Stimulated activated CD4-positive, alpha-beta T cell treated with anti-CD3 and anti-CD28 coated beads, Interleukin-1b, Interleukin-23, amount 100 ng/mL, for 4 hours (primary cell): ENCODE data around the gene KHK.

ENCODE experiments used
- DNase-seq, 2 donors: peaks; one replicate each; pipeline ENCODE4 v3.0.0-alpha.2; 2020; ENCODE audit warnings: low read depth in 2 of 2

Gene KHK

DNA sequence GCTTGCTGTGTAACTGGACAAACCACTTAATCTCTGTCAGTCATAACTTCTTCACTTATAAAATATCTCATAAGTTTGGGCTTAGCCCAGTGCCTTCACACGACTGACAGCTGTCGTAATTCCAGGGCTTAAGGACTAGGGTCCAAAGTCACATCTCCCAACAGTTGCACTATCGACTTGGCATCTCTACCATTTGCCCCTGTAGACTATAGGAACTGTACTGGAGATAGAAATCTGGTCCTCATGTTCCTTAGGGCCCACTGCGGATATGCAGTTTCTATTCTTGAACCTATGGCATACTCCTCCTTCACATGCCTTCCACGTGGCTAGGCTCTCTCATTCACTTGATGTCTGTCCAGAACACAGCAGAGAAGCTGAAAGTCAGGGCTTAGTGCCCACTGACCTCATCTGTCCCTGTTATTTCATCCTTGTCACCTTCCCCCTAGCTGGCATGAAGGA lies 39.7 kb downstream of the KHK start:
- DNase-seq, result no peak

DNA sequence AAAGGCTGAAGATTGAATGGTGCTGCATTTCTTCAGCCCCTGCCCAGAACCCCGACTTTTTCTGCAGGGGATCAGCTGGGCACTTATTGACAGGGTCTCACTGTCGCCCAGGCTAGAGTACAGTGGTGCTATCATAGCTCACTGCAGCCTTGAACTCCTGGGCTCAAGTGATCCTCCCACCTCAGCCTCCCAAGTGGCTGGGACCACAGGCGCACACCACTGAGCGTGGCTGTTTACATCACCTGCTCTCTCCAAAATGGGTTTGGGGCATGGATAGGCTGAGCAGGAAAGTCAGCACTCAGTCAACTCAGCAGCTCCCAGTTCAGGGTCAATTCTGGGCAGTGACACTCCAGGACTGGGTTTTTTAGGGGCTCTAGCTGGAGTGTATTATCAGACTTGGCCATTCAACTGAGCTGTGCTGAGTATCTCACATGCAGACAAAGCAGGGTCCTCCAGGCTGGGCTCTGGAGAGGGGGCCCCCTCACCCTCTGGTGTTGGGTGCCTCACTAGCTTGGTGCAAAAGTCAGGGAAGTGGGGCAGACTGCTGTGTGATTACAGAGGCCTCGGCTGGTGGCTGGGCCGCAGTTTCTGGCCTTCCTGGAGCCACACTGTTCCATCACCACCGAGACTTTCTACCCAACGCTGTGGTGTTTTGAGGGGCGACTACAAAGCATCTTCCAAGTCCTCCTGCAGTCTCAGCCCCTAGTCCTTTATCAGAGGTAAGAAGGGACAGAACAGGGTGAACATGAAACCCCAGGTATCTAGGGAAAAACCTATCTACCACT lies 41.5 kb downstream of the KHK start:
- DNase-seq, result no peak

DNA sequence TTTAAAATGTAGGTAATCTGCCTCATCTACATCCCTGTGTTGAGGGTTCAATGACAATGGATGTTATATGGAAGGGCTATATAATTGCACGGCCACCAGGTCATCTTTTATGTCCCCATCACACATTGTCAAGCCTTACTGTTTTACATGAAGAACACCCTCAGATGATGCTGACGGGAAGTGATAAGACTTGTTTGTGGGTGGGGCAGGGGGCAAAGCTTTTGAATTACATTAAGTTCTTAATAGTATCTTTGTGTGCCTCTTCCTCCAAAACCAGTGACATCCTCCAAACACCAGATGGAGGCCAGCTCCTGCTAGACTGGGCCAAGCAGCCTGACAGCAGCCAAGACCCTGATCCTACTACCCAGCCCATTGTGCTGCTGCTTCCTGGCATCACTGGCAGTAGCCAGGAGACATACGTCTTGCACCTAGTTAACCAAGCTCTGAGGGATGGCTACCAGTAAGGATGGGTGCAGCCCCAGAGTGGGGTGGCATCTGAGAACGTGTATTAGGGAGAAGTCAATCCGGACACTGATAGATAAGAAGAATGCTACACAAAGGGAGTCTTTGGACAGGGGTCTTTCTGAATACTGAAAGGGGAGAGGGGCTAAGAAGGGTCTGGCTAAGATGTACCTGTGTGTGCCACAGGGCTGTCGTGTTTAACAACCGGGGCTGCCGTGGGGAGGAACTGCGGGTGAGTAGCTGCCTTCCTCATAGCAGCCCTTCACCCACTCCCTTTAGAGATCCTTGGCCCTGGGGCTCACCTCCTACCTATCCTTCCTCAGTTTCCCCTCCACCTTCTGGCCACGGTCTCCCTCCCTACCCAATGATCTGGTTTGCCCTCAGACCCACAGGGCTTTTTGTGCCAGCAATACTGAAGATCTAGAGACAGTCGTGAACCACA lies 42.3 kb downstream of the KHK start:
- DNase-seq, result no peak

DNA sequence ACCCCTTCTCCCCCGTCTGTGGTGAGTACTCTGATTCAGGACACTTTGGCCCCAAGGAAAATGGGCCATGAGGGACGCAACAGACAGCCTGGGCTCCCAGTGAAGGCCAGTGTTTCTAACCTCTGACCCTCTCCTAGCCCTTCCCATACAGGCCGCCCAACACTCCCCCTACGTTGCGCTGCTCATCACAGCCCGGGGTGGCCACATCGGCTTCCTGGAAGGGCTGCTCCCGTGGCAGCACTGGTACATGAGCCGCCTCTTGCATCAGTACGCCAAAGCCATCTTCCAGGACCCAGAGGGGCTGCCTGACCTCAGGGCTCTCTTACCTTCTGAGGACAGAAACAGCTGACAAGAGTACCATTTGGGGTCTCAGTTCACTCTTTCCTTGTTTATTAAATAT lies 43.8 kb downstream of the KHK start:
- no peak for DNase-seq

DNA sequence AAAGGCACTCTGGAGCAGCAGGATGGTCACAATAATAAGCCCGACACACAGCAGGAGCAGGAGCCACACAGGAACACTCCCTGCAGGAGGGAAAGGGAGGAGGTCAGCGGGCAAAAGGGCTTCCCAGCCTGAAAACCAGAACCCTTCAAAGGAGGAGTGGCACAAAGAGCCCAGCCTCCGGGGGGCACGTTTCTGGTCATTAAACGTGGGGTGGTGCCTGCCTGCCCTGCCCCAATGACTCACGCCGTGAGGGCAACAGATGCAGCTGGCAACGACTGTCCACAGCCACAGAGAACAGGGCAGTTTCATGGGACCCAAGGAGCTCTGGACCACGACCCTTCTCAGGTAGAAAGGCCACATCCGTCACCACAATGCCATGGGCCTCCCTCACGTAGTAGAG lies 44.9 kb downstream of the KHK start:
- no peak for DNase-seq

DNA sequence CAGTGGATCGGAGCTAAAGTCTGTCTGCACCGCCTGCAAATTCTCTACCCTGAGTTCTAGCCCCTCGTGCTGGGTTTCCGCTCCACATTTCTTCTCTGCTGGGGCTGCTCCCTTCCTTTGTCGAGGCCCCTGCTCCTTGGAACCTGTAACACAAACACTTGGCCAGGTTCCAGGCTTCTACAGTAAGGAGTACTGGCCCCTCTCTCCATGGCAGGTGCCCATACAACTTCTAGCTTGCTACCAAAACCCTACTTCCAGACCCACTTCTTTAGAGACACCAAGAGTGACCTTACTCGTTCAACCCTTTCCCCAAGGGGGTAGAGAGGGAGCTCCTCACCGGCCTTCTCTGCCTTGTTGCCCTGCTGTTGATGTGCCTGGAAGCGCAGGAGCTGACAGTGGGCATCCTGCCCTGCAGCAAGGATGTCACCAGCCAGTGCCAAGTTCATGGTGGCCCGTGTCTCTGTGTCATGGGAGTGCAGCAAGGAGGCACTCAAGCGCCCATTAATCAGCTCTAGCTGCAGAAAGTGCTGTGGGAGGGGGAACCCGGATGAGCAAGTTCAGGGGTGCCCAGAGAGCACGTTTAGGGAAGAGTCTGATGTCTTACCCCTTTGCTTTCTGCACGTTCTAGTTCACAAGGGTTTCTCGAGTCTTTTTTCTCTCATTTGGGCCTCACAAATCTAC lies 46.8 kb downstream of the KHK start:
- no peak for DNase-seq

DNA sequence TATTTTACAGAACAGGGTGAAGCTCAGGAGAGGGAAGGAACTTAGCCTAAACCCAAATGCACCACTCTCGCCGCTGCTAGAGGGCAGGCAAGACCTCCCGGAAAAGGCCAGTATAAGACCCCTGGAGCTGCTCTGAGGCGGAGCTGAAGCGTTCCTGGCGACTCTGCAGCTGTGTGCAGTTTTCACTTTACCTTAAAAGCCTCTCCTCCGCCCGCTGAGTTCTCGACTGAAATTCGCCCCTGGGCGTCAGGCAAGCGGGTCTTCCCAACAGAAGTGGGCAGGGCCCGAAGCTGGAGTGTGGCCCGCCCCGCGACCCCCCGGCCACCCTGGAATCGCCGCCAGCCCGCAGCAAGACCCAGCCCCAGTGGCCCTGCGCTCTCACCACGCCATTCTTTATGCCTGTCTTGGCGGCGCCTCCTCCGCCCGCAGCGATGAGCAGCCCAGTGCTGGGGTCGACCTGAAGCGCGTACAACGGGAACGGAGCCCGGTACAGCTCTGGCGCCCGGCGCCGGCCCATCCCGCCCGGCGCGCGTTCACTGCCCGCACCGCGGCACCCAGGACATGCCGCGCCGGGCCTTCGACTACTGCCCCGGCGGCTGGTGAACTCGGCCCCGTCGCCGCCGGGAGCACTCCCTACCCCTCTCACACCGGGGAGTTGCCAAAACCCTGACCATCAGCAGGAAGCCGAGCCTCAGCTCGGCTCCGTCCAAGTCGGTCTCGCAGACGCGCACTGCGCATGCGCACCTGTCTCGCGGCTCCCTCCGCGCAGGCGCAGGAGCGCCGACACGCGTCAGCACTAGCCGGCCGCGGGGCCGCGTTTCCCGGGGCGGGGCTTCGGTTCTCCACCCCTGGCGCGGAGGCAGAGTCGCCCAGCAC lies 47.6 kb downstream of the KHK start, which contains the start of gene PREB:
Gene PREB (minus strand): TSS at position 732 of the 876 bp plus-strand sequence. CDS start 215 bp downstream, at position 517.
- peak; percentile 97 to 99 for DNase-seq

DNA sequence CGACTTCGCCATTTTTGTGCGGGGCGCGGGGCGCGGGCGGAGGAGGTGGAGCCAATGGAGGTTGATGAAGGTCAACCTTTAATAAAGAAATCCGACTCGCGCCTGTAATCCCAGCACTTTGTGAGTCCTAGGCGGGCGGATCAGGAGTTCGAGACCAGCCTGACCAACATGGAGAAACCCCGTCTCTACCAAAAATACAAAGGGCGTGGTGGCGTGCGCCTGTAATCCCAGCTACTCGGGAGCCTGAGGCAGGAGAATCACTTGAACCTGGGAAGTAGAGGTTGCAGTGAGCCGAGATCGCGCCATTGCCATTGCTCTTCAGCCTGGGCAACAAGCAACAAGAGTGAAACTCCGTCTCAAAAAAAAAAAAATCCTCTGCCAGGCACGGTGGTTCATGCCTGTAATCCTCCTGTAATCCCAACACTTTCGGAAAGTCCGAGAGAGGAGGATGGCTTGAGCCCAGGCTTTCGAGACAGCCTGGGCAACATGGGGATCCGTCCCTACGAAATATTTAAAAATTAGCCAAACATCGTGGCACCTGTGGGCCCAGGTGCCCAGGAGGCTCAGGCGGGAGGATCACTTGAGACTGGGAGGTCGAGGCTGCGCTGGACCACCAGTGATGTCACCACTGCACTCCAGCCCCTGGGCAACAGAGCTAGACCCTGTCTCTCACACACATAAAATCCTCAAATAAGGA lies 48.4 kb downstream of the KHK start:
- no peak for DNase-seq

DNA sequence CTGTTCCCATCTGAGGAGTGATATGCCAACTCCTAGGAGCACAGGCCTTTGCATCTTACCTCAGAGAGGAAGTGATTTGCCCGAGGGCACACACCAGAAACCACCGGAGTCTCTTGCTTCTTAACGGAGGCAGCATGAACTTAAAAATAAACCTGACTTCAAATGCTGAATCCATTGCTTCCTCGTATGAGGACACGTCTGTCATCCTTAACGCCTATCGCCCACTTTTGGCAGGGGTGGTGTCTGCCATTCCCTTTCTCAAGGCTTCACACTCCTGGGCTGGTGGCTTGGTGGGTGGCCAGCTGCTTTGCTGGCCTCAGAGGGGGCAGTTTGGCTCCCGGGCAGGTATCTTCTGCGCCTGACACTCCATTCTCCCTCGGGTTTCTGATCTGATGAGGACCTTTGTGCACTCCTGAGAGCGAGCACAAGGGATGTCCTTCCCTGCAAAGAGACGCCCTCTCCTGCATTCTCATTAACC lies 48.9 kb downstream of the KHK start:
- no peak for DNase-seq

DNA sequence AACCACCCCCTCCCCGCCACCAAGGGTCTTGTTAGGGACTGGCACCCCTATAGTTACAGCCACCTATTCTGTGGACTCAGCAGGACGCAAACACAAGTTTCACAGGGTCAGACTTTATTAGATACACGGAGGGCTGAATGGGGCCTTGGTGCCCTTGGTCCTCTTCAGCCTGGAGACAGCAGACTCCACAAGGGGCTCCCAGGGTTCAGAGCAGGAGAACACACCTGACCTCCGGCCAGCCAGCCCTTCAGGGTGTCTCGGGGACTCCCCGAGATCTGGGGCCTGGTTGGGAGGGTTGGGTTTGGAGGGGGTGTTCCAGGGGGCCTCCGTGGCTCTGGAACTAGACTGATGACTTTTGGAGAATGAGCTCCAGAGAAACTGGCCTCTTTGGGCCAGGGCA lies 50.2 kb downstream of the KHK start:
- no peak for DNase-seq

DNA sequence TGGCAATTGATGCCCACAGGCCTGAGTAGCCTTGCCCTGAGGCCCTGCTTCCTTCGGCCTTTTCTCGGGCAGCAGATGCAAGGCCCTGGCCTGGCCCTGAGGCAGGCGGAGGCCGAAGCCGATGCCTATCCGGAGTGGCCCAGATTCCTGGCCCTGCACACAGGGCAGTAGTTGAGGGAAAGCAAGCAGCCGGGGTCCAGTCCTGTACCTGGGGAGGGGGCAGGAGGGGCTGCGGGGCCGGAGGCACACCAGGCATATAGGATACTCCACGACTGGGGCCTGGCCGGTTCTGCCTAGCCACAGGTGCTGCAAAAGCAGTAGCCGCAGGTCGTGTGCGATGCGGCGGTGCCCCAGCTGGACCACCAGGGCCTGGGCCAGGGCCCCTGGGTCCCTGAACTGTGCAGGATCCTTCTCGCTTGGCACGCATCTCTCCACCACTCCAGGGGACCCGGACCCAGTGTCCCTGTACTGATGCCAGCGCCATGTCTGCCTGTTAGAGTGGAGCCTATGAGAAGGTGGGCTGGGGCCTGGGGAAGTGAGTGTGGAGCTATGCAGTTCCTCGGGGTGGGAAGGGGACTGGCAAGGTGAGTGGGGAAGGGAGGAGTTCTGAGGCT lies 50.9 kb downstream of the KHK start:
- DNase-seq, result no peak

DNA sequence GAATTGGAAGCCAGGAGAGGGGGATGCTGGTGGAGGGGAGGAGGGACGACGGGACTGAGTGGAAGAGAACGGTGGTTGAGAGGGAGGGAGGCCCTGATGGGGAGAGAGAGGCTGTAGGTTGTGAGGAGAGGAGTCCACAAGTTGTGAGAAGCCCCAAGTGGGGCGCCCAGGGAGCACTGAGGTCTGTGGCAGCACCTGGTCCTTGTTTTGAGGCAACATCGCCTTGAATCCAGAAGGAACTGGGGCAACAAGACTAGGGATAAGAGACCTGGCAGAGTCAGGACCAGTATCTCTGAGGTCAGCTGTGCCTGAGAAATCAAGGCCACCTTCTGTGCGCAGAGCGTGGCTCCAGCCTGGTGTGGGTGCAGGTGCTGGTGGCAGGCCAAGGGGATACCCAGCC lies 51.5 kb downstream of the KHK start:
- DNase-seq, result no peak

DNA sequence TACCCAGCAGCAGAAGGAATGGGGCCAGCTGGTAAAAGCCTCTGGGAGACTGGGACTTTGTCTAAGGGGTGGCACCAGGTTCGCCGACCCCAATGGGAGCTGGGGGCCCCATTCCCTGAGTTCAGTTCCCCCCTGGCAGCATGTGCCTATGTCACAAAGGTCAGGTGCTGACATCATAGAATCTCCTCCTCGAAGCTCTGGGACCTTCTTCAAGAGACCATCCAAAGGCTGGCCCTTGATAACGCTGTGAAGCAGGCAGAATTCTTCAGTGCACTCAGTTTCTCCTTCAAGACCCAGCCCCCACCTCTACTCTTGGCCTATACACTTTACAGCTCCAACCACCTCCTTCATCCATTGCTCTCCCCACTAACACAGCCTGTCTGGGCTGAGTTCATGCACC lies 52.7 kb downstream of the KHK start, which contains the start of gene PRR30:
Gene PRR30 (minus strand): TSS at position 101 of the 400 bp plus-strand sequence. CDS start 1,081 bp downstream, outside the sequence.
- no peak for DNase-seq

DNA sequence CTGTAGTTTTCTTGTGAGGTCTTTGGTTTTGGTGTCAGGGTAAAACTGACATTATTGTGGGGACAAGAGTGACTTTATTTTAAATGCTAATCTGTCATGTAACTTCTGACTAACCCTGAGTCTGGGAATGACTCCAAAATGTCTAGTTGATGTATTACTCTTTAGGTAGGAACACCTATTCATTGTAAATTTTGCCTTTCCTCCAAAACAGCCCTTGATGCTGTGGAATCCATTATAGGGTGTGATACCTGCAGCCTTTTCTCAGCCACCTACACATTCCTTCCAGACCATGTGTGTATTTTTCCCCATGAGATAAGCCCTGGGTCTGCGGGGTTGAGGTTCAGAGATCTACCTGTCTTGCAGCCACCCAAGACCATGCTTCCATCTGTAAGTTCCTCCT lies 56.7 kb downstream of the KHK start:
- DNase-seq, result no peak

DNA sequence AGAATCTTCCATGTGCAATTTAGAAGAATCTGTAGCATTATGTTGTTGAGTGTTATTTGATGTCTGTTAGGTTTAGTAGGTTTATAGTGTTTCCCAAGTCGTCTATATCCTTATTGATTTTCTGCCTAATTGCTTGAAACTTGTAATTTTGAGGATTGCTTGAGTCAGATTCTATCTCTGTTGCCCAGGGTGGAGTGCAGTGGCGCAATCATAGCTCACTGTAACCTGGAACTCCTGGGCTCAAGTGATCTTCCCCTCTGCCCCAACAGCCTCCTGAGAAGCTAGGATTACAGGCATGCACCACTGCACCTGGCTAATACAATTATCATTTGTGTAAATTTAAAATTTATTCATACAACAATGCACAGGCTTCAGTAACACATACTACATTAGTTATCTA lies 59.1 kb downstream of the KHK start:
- no peak for DNase-seq

DNA sequence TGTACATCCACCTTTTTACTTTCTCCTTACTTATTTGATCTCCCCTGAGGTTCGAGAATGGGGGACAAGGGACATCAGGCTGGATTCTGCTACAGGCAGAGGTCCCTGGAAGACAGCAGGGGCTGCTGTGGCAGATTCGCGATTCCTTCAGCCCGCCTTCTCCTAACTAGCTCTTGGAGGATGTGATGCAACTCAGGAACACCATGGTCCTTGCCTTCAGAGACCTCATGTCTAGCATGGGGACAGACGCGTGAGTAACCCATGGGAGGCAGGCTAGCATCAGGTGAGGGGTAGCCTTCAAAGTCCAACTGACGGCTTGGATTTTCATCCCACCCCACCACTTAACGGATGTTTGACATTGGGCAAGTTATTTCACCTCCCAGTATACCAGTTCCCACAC lies 61.4 kb downstream of the KHK start:
- DNase-seq, result no peak

DNA sequence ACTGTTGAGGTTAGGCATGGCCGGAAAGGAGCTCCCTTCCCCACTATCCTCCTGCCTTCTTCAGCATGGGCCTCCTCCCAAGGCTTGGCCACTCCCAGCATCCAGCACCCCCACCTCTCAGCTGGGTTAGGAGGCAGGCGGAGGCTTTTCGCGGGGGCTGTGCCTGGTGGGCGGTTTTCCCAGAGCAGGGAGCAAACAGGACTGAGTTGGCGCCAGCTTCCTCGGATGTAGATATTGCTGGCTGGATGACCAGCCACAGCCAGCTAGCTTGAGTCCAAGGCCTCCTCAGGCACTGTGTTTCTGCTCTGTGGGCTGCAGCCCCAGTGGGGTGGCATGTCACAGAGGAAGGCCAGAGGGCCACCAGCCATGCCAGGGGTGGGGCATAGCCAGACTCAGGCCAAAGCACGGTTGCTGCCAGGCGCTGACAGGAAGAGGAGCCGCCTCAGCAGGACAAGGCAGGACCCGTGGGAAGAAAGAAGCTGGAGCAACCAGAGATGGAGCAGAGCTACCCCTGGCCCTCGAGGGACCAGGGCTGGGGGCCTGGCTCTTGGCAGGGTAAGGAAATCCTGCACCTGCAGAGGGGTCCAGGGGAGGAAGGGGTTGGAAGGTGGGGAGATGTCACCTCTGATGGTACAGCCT lies 62.3 kb downstream of the KHK start, which contains the start of gene TCF23:
Gene TCF23 (plus strand): TSS at position 204 of the 639 bp plus-strand sequence. CDS start 130 bp downstream, at position 334.
- DNase-seq, result no peak

DNA sequence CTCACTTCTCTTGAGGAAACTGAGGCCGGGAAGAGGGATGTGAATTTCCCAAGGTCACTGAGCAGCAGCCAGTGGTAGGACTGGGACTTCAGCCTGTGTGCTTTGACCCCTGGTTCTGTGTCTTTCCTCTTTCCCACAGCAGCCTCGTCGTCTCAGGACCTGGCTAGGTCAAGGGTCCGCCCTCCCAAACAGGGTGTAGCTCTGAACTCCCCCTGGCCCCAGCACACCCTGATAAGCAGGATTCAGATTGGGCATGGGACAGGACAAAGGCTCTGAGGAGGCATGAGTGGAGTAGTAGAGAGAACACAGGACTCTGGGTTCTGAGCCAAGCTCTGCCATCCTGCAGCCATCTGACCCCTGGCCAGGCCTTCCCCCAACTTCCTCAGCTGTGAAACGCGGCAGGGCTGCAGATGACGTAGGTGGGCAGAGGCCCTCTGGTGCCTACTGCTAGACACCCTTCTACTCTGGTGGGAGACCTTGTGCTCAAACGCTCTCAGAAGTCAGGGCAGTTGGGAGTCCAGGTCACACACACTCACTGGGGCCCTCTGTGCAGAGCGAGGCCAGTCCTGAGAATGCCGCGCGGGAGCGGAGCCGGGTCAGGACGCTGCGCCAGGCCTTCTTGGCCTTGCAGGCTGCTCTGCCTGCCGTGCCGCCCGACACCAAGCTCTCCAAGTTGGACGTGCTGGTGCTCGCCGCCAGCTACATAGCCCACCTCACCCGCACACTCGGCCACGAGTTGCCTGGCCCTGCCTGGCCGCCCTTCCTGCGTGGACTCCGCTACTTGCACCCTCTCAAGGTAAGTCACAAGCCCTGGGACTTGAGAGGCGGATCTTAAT lies 63.2 kb downstream of the KHK start:
- DNase-seq, result no peak
